Esophagus (tissue), 2 donors: ENCODE results near the gene SH3RF2. TPM values are rescaled to one million over a fixed set of nuclear protein-coding genes. Genes with fewer than 3 reads are reported as not detected.

Source experiments
- H3K27ac ChIP-seq, 2 donors: one replicate each; pipeline ENCODE4 v1.5.1; 2013; ENCODE audit warnings: low read depth in 2 of 2, mild to moderate bottlenecking in 2 of 2, inconsistent platforms in 1 of 2, low read length in 1 of 2, moderate library complexity in 1 of 2
- H3K27me3 ChIP-seq, 2 donors: one replicate each; pipeline ENCODE4 v1.6.1; 2013; ENCODE audit warnings: low read length in 2 of 2, control low read depth in 1 of 2, mild to moderate bottlenecking in 1 of 2; ENCODE audit not compliant: insufficient read depth in 2 of 2, control insufficient read depth in 1 of 2
- H3K36me3 ChIP-seq, 2 donors: one replicate each; pipeline ENCODE4 v1.6.1; 2013; ENCODE audit warnings: low read length in 1 of 2; ENCODE audit not compliant: control insufficient read depth in 2 of 2, insufficient read depth in 2 of 2
- H3K4me1 ChIP-seq, 2 donors: one replicate each; pipeline ENCODE4 v1.6.1; 2013; ENCODE audit warnings: low read length in 1 of 2; ENCODE audit not compliant: control insufficient read depth in 2 of 2, insufficient read depth in 2 of 2
- H3K4me3 ChIP-seq, 2 donors: one replicate each; pipeline ENCODE4 v1.5.1; 2013; ENCODE audit warnings: low read length in 2 of 2, mild to moderate bottlenecking in 2 of 2, low read depth in 1 of 2, moderate library complexity in 1 of 2
- H3K9me3 ChIP-seq, 2 donors: one replicate each; pipeline ENCODE4 v1.6.1; 2013; ENCODE audit warnings: mild to moderate bottlenecking in 2 of 2, low read depth in 1 of 2, low read length in 1 of 2, moderate library complexity in 1 of 2; ENCODE audit not compliant: control insufficient read depth in 2 of 2, insufficient read depth in 1 of 2
- WGBS, 2 donors: extraction: QIAGEN DNeasy Blood & Tissue Kit; methylation state at CpG; one replicate each; pipeline ENCODE4 v1.1.7; 2013; 5-methylcytosine and 5-hydroxymethylcytosine counted together
- polyA plus RNA-seq, 2 donors: library from polyadenylated mRNA; stranded (reverse); fragments of 200-250 nt; gene quantifications; one replicate each; pipeline ENCODE4 v1.2.3, GENCODE V29; 2013
- donor health status: healthy with polysubstance abuse.
- donor health status: Bipolar disorder and iron deficiency.

The SH3RF2 gene
- polyA plus RNA-seq, 2 donors = 24.9 to 43.2 TPM

- Histone ChIP-seq H3K4me1 (no peaks in the 10 kb centered on the region), H3K36me3 (peaks cover 3 to 9% of the 10 kb centered on the region in 2 donors)
Measured at GRCh38 chr5:146052780-146053179, 116.4 kb downstream of the SH3RF2 start.

DNA sequence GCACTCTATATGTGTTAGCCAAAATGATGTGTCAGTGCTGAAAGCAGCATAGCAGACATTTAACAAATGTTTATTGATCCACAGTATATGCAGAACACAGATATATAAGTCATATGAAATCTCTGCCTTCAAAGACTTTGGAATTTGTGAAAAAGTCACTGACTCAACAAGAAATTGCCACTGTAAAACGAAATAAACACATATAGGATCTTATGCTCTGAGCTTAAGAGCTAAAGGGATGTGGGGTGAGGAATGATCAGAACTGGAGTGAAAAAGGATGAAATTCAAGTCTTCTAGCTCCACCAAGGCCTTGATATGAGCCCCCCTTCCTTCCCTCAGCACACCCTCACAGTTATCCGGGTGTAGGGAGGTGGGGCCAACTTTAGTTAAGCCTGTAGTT is 119.1 kb downstream of the SH3RF2 start:
- 59 to 66% methylated on average over 2 of the region's 2 CpGs for WGBS, 2 donors
- Histone ChIP-seq H3K36me3 (peaks cover 0 to 13% of the 10 kb centered on the region in 2 donors), H3K9me3 (no peaks in the 10 kb centered on the region), H3K4me3 (no peak overlapping the region), H3K27me3 (no peaks in the 10 kb centered on the region), H3K4me1 (no peaks in the 10 kb centered on the region), H3K27ac (no peak overlapping the region)

More at GRCh38 chr5:146052780-146053179, 116.4 kb downstream of the SH3RF2 start:
- Histone ChIP-seq H3K9me3 (no peaks in the 10 kb centered on the region), H3K27ac (no peak overlapping the region), H3K27me3 (no peaks in the 10 kb centered on the region), H3K4me3 (no peak overlapping the region)

- H3K36me3 ChIP-seq = peaks cover 0 to 26% of the 10 kb centered on the region in 2 donors
- no peak overlapping the region for H3K27ac ChIP-seq
Measured at GRCh38 chr5:146059460-146060220, 123.3 kb downstream of the SH3RF2 start.

DNA sequence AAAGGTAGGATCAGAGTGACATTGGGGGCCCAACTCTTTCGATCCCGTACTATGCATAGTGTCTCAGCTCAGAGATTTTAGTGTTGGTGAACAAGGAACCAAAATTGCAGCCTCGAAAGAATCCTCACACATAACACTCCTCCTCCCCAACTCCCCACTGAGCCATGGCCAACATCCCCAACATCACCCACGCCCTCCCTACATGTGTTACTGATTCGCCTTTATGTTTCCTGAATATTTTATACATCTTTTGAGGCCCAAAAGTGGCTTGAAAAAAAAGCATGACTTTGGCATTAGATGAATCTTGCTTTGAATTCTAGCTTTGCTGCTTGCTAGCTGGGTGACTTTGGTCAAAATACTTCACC is 123.8 kb downstream of the SH3RF2 start:
- Histone ChIP-seq H3K9me3 (no peaks in the 10 kb centered on the region), H3K27ac (no peak overlapping the region), H3K27me3 (no peaks in the 10 kb centered on the region), H3K4me1 (no peaks in the 10 kb centered on the region), H3K36me3 (peaks cover 0 to 26% of the 10 kb centered on the region in 2 donors), H3K4me3 (no peak overlapping the region)
- WGBS, 2 donors = 93 to 97% methylated on average over 5 of the region's 5 CpGs

More at GRCh38 chr5:146059460-146060220, 123.3 kb downstream of the SH3RF2 start:
- no peaks in the 10 kb centered on the region for H3K27me3 ChIP-seq
- H3K4me1 ChIP-seq = no peaks in the 10 kb centered on the region
- no peaks in the 10 kb centered on the region for H3K9me3 ChIP-seq
- H3K4me3 ChIP-seq = no peak overlapping the region
- WGBS, 2 donors = 75 to 82% methylated on average over 22 of the region's 22 CpGs

GRCh38 chr5:146066968-146067367 is 130.6 kb downstream of the SH3RF2 start:
- H3K4me3 ChIP-seq = no peak overlapping the region
- H3K27ac ChIP-seq = no peak overlapping the region
- H3K27me3 ChIP-seq = no peaks in the 10 kb centered on the region
- peaks cover 0 to 16% of the 10 kb centered on the region in 2 donors for H3K36me3 ChIP-seq
- H3K4me1 ChIP-seq = no peaks in the 10 kb centered on the region
- WGBS, 2 donors = 95% methylated on average over 8 of the region's 8 CpGs
- no peaks in the 10 kb centered on the region for H3K9me3 ChIP-seq

GRCh38 chr5:146068206-146068605 is 131.8 kb downstream of the SH3RF2 start:
- Histone ChIP-seq H3K4me1 (no peaks in the 10 kb centered on the region), H3K9me3 (no peaks in the 10 kb centered on the region), H3K4me3 (no peak overlapping the region), H3K27me3 (no peaks in the 10 kb centered on the region), H3K36me3 (peaks cover 0 to 6% of the 10 kb centered on the region in 2 donors), H3K27ac (no peak overlapping the region)
- WGBS, 2 donors = 63 to 75% methylated on average over 9 of the region's 9 CpGs

DNA sequence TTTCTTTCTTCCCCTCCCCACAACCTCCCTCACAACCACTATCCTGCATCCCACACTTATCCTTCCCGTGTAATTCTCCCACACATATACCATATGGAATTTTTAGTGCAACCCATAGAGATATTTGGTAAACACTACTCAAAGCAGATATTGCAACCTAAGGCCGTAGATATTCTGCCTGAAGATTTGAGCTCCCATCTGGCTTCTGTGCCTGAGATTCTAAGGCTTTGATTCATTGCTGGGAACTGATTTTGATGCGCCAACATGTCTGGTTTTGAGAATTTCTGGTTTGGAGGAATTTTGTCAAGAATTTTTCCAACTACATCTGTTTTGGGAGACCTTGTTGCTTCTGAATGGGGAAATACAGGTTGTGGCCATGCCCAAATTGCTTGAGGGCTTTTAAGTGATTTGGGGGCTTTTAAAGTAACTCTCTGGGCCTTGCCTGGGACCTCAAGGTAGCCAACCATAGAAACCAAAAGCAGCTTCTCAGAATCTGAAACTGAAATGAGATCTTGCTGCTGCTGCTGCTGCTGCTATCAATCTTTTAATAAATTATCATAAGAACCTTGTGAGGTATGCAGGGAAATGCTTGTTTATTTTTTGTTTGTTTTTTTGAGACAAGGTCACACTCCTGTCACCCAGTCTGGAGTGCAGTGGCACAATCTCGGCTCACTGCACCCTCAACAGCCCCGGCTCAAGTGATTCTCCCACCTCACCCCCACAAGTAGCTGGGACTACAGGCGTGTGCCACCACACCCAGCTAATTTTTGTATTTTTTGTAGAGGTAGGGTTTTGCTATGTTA is 132.8 kb downstream of the SH3RF2 start:
- H3K9me3 ChIP-seq = no peaks in the 10 kb centered on the region
- no peak overlapping the region for H3K27ac ChIP-seq
- no peaks in the 10 kb centered on the region for H3K4me1 ChIP-seq
- H3K36me3 ChIP-seq = peaks cover 0 to 6% of the 10 kb centered on the region in 2 donors
- no peaks in the 10 kb centered on the region for H3K27me3 ChIP-seq
- H3K4me3 ChIP-seq = no peak overlapping the region
- 88 to 94% methylated on average over 6 of the region's 6 CpGs for WGBS, 2 donors

- Histone ChIP-seq H3K4me1 (no peaks in the 10 kb centered on the region), H3K27ac (no peak overlapping the region), H3K4me3 (no peak overlapping the region), H3K27me3 (no peaks in the 10 kb centered on the region), H3K36me3 (peaks cover 0 to 6% of the 10 kb centered on the region in 2 donors), H3K9me3 (no peaks in the 10 kb centered on the region)
- 93 to 98% methylated on average over 2 of the region's 2 CpGs for WGBS, 2 donors
Measured at GRCh38 chr5:146069780-146070099, 133.4 kb downstream of the SH3RF2 start.

GRCh38 chr5:146070746-146071145 is 134.4 kb downstream of the SH3RF2 start:
- WGBS, 2 donors = 82 to 89% methylated on average over 3 of the region's 3 CpGs
- H3K36me3 ChIP-seq = peaks cover 0 to 6% of the 10 kb centered on the region in 2 donors
- no peaks in the 10 kb centered on the region for H3K27me3 ChIP-seq
- no peak overlapping the region for H3K27ac ChIP-seq
- H3K4me1 ChIP-seq = no peaks in the 10 kb centered on the region
- H3K9me3 ChIP-seq = no peaks in the 10 kb centered on the region
- H3K4me3 ChIP-seq = no peak overlapping the region
